SU-DHL-6 (cell line): Measurements from ENCODE around the gene PLCB1.

Experiments used
- H2AFZ ChIP-seq: fragments of 200-600 bp; sonication (generic); 2 replicates; pipeline ENCODE4 v1.6.1; 2014; ENCODE audit warnings: low read depth, mild to moderate bottlenecking, moderate library complexity, mixed read lengths, antibody characterized with exemption, low read length; ENCODE audit not compliant: severe bottlenecking
- H3F3A ChIP-seq: fragments of 200-600 bp; shearing (Covaris generic); 2 replicates; pipeline ENCODE4 v1.6.0; 2016; ENCODE audit warnings: antibody characterized with exemption, mild to moderate bottlenecking; ENCODE audit not compliant: insufficient read depth
- H3K27ac ChIP-seq: fragments of 200-600 bp; sonication (generic); 2 replicates; pipeline ENCODE4 v1.5.1; 2016; ENCODE audit warnings: low read depth, mild to moderate bottlenecking, low read length, moderate library complexity, mixed read lengths
- H3K27me3 ChIP-seq: fragments of 200-600 bp; sonication (generic), shearing (Covaris generic); 2 replicates; pipeline ENCODE4 v1.6.0; 2014; ENCODE audit warnings: mild to moderate bottlenecking, low read length
- H3K36me3 ChIP-seq: fragments of 200-600 bp; sonication (generic); 2 replicates; pipeline ENCODE4 v1.6.1; 2014; ENCODE audit warnings: mild to moderate bottlenecking, low read length, mixed read lengths
- H3K4me2 ChIP-seq: fragments of 300-600, 200-600 bp; shearing (Covaris generic), sonication (generic); 2 replicates; pipeline ENCODE4 v1.6.0; 2014; ENCODE audit warnings: low read length, low read depth, mild to moderate bottlenecking; ENCODE audit not compliant: poor library complexity, severe bottlenecking
- H3K4me3 ChIP-seq: fragments of 200-600 bp; sonication (generic); 2 replicates; pipeline ENCODE4 v1.5.1; 2014; ENCODE audit warnings: antibody characterized with exemption, low read length, mild to moderate bottlenecking, mixed read lengths; ENCODE audit not compliant: insufficient read depth, poor library complexity, severe bottlenecking
- H3K79me2 ChIP-seq: fragments of 200-600 bp; sonication (generic); 2 replicates; pipeline ENCODE4 v1.6.1; 2014; ENCODE audit warnings: mild to moderate bottlenecking, low read length, moderate library complexity; ENCODE audit not compliant: insufficient read depth
- H3K9ac ChIP-seq: fragments of 200-600 bp; sonication (generic); 2 replicates; pipeline ENCODE4 v1.7.0; 2014; ENCODE audit warnings: mild to moderate bottlenecking, low read length
- H3K9me2 ChIP-seq: fragments of 200-600 bp; sonication (generic); replicated peaks from 2 replicates; pipeline ENCODE4 v1.6.1; 2014; ENCODE audit warnings: low read length; ENCODE audit not compliant: insufficient read depth
- H3K9me3 ChIP-seq: fragments of 200-600 bp; sonication (generic); 2 replicates; pipeline ENCODE4 v1.6.1; 2014; ENCODE audit warnings: low read length, mixed read lengths; ENCODE audit not compliant: insufficient read depth
- H4K20me1 ChIP-seq: fragments of 200-600 bp; sonication (generic); 2 replicates; pipeline ENCODE4 v1.6.1; 2014; ENCODE audit warnings: low read depth, mild to moderate bottlenecking, antibody characterized with exemption, low read length, moderate library complexity, mixed read lengths
- EZH2phosphoT487 ChIP-seq: fragments of 200-600 bp; sonication (generic), shearing (Covaris generic); conservative IDR thresholded peaks from 2 replicates; pipeline ENCODE4 v1.6.1; 2018; ENCODE audit warnings: mild to moderate bottlenecking, antibody characterized with exemption, low read length, moderate library complexity, mixed read lengths
- TF ChIP-seq, protein P1 (sequence below): fragments of 200-600 bp; sonication (generic); IDR thresholded peaks from one replicate; pipeline ENCODE4 v1.5.1; 2017; ENCODE audit warnings: antibody characterized with exemption, mild to moderate bottlenecking, low read length, moderate library complexity; ENCODE audit not compliant: insufficient read depth, poor library complexity, severe bottlenecking

PLCB1 gene

DNA sequence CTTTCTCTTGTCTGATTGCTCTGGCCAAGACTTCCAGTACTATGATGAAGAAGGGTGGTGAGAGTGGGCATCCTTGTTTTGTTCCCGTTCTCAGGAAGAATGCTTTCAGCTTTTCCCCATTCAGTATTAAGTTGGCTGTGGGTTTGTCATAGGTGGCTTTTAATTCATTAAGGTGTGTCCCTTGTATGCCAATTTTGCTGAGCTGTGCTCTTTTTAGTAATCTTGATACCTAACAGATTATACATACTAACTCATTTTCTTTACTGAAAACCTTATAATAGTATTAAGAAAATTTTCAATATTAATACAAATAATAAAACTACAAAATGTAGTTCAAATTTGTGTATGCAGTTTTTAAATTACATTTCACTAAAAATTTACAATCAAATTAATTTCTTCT lies 557.3 kb downstream of the PLCB1 start:
- Histone ChIP-seq H3F3A (no peaks in the 10 kb centered on the region), H3K27me3 (no peaks in the 10 kb centered on the region), H4K20me1 (no peaks in the 10 kb centered on the region), H3K4me2 (no peak overlapping the region), H2AFZ (no peak overlapping the region), H3K79me2 (no peaks in the 10 kb centered on the region), H3K9me3 (peaks cover 4% of the 10 kb centered on the region; the same call in 1 of the 2 replicates), H3K36me3 (no peaks in the 10 kb centered on the region), H3K9me2 (no peaks in the 10 kb centered on the region), H3K9ac (no peak overlapping the region), H3K27ac (no peak overlapping the region), H3K4me3 (no peak overlapping the region)
- TF ChIP-seq EZH2phosphoT487 = no peak
- TF ChIP-seq, protein P1, sequence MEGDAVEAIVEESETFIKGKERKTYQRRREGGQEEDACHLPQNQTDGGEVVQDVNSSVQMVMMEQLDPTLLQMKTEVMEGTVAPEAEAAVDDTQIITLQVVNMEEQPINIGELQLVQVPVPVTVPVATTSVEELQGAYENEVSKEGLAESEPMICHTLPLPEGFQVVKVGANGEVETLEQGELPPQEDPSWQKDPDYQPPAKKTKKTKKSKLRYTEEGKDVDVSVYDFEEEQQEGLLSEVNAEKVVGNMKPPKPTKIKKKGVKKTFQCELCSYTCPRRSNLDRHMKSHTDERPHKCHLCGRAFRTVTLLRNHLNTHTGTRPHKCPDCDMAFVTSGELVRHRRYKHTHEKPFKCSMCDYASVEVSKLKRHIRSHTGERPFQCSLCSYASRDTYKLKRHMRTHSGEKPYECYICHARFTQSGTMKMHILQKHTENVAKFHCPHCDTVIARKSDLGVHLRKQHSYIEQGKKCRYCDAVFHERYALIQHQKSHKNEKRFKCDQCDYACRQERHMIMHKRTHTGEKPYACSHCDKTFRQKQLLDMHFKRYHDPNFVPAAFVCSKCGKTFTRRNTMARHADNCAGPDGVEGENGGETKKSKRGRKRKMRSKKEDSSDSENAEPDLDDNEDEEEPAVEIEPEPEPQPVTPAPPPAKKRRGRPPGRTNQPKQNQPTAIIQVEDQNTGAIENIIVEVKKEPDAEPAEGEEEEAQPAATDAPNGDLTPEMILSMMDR = no peak

DNA sequence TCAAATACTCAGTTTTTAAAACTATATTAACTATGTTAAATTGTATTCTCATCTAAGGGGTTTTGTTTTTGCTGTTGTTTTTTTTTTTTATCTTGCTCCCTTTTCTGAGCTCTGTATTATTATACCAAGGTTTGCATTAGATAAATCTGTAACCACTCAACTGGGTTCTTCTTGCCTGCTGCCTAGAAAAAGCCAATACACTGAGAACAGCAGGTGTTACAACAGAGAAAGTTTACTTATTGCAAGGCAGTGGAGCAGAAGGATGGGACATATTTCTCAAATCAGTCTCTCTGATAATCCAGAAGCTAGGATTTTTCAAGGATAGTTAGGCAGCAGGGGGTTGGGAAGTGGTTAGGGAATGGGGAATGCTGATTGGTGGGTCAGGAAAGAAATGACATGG lies 558.0 kb downstream of the PLCB1 start:
- Histone ChIP-seq H3F3A (no peaks in the 10 kb centered on the region), H3K9me3 (peaks cover 4% of the 10 kb centered on the region; the same call in 1 of the 2 replicates), H3K27me3 (no peaks in the 10 kb centered on the region), H3K27ac (no peak overlapping the region), H4K20me1 (no peaks in the 10 kb centered on the region), H3K9ac (no peak overlapping the region), H3K36me3 (no peaks in the 10 kb centered on the region), H3K79me2 (no peaks in the 10 kb centered on the region), H3K4me2 (no peak overlapping the region), H2AFZ (no peak overlapping the region), H3K9me2 (no peaks in the 10 kb centered on the region), H3K4me3 (no peak overlapping the region)
- TF ChIP-seq, protein P1 = no peak
- TF ChIP-seq EZH2phosphoT487 = no peak

DNA sequence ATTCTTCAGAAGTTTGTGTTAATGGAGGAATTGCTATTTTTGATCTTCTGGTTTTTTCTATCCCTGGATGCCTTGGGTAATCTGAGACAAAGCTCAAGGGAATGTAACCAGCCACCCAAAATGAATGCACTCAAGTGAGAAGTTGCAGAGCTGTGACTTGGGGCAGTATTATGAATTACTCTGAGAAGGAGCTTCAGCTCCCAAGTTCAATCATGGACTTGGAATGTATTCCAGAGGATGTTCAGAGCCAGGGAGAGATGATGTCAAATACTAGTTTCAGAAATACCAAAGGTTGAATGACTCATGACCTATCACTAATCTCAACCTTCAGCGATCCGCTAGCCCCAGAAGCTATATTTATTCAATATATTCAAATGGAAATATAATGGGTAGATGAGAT lies 561.6 kb downstream of the PLCB1 start:
- no peaks in the 10 kb centered on the region for H4K20me1 ChIP-seq
- no peak overlapping the region for H2AFZ ChIP-seq
- H3K36me3 ChIP-seq = no peaks in the 10 kb centered on the region
- no peaks in the 10 kb centered on the region for H3K79me2 ChIP-seq
- no peaks in the 10 kb centered on the region for H3K9me2 ChIP-seq
- no peaks in the 10 kb centered on the region for H3F3A ChIP-seq
- no peak for TF ChIP-seq EZH2phosphoT487
- TF ChIP-seq, protein P1 = no peak
- H3K27me3 ChIP-seq = no peaks in the 10 kb centered on the region
- no peak overlapping the region for H3K9ac ChIP-seq
- H3K4me3 ChIP-seq = no peak overlapping the region
- H3K9me3 ChIP-seq = peaks cover 4% of the 10 kb centered on the region; the same call in 1 of the 2 replicates
- H3K27ac ChIP-seq = no peak overlapping the region
- no peak overlapping the region for H3K4me2 ChIP-seq
